SK-N-DZ (cell line): ENCODE measurements around the gene SERPINH1.

Experiments used
- DNase-seq: peaks from one replicate; pipeline ENCODE4 v3.0.0-alpha.2; 2015; ENCODE audit warnings: low spot score

SERPINH1 gene

DNA sequence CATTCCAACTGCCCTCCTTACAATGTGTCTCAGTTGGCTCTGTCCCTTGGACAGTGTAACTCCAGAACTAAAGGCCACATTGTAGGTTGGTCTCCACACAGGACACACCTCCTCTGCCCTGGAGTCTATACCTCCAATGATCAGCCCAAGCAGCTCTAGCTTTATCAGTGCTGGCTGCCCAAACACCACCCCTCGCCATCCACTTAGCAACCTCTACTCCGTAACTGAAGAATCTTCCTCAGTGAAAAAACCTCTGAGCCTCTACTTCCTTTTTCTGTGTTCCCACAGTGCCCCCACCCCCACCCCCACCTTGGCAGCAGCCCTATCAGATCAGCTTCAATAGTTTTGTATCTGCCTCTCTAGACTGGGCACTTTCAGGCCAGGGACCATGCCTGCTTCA is 33.4 kb downstream of the SERPINH1 start:
- DNase-seq, result no peak

DNA sequence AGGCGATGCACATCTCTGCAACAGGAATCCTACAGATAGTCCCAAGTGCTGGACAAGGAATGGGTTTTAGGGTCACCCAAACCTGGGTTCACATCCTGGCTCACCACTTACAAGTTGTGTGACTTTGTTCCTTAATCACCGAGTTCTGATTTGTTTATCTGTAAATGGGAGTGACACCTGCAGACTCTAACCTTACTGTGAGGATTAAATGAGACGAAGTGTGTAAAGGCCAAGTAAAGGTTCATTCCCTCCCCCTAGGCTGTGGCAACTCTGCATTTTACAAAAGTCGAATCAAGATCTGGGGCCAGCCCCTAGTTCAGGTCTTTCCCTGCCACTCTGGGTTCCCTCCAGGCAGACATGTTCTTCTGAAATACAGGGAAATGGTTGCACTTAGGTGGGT is 34.9 kb downstream of the SERPINH1 start:
- DNase-seq, result no peak

DNA sequence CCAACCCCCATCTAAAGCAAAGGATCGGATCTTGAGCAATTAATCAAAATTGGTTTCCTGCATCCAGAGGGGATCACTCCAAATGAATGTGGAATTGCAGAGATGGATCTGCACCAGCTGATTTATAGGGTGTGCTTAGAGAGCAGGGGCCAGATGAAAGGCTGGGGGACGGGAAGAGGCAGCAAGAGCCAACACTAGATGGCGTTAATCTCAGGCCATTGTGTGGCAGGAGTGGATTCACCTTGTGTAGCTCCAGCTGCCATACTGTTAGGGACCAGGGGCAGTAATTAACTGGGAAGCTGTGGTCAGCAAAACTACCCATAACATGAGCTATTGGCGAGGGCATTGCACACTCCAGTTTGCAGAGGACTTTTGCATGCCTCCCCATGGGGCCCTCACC is 35.6 kb downstream of the SERPINH1 start:
- peak; percentile 64 for DNase-seq

DNA sequence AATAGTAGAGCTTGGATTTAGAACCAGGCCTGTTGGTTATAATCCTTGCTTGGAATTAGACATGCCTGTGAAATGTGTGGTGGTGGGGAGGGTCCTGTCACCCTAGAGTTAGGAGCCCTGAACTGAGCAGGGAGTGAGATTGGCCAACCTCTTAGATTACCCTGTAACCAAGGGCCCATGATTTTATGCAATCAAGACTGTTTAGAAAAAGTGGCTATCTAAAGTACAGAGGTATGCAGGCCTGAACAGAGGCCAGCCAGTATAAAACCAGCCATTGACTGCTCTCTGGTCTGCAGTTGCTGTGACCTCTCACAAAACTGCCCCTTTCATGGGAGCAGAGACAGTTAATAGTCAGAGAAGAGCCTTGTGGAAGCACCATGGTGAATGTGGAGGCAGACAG is 36.2 kb downstream of the SERPINH1 start:
- DNase-seq, result no peak

DNA sequence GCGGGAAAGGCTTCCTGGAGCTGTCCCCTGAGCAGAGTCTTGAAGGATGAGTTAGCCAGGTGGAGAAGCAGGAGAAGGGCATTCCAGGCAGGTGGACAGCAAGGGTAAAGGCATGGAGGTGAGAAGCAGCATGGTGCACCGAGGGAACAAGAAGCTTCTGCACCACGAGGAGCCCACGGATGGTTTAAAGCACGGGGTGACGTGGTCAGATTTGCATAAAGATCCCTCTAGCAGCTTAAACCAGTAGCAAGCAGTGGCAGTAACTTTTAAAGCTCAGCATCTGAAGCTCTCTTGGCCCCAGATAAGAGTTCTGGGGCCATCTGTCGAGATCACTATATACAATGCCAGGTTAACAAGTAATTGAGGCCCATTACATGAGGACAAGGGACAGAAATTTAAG is 36.8 kb downstream of the SERPINH1 start:
- no peak for DNase-seq

DNA sequence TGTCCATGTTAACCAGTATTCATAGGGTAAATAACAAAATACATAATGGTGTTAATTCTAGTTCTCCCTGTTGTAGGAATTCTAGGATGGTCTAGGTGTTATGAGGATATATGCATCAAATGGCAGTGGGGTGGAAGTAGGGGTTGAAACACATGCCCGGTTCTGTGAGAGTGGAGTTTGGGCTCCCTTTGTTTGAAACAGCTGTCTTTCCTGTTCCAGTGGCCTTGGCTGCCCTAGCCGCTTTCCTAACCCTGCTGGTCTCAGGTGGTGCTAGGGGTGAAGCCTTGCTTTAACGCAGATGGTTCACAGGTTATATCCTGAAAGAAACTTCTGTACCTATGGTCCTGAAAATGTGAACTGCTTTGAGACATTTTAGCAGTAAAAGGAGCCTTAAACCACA is 38.3 kb downstream of the SERPINH1 start:
- no peak for DNase-seq

DNA sequence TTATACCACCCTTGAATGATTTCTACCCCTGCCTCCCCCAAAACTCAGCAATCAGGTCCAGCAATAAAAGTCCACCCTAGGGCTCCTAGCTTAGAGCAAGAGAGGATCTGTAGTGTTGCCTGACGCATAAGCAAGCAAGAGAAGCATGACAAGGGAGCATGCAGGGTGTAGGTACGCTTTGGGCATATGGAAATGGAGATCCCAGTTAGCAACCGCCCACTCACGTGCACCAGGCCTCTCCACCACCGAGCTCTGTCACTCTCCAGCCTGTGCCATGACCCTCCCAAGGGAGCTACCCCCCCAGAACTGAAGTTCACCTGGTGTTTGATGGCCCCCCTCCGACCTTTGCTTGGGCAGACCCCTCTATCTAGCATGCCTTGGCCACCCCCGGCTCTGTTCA is 39.4 kb downstream of the SERPINH1 start:
- no peak for DNase-seq

DNA sequence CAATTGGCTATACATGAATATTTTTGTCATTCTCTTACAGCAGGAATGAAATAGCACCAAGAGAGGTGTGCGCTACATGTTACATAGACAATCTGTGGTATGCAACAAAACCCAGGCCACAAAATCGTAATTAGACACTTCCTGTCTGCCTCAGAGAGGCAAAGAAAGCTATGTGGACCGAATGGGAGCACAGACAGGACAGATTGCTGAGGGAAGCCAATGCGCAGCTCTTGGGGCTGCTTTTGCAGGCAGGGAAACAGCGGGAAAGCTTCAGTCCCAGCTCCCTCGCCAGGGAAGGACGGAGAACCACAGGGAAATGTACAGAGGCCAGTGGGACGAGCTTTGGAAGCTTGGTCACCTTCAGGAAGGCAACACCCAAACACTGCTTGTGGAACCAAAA is 40.9 kb downstream of the SERPINH1 start:
- no peak for DNase-seq

DNA sequence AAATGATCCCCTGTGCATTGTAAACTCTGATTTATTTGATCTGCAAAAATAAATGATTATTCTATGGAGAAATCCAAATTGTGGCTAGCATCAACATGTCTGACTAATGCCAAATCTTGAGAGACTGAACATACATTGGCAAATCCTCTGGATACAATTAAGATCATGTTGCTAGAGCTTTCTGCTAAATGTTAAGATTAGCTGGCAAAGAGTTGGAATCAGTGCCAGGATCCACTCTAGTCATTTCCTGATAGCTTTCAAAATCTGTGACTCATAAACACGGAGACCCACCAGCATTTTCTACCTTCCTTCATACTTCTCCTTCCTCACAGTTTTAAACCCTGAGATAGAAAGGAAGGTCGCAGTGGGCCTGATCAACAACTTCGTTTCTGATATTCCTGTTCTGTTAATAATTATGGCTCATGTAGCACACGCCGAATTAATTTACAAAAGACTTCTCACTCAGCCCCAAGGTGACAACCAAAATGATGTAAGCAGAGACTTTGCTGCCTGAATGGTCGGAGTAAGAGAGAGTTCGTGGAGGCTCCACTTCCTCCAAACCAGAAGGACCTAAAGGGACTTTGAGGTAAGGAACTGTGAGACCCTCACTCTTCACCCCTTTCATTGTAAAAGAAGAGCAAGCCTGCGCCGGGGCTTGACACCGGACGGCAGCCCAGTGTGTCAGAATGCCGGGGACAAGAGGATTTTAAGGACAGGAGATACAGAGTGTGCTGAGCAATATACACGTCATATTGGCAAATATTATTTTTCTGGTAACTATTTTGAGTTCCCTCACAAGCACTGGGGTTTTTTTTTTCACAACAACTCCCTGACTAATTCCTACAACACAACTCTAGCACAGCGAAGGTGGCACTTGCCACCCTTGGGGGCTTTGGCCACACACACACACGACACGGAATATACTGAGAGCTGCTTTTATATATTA is 42.0 kb downstream of the SERPINH1 start:
- no peak for DNase-seq

DNA sequence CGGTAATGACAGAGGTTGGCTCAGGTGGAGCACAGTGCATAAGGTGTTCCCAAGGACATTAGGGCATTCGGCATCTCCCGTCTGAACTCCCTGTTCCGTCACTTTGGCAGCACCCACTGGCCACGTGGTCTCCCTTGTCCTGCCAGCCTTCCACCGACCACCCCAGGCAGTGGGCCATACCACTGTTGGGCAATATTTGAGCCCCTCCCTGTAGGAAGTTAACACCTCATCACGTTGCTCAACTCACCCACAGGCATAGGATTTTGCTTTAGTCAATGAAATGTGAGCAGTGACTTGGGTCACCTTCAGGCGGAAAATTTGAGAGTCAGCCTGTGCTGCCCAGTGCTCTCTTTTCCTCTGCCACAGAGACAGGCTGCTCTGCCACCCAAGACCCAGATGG is 44.0 kb downstream of the SERPINH1 start:
- no peak for DNase-seq

DNA sequence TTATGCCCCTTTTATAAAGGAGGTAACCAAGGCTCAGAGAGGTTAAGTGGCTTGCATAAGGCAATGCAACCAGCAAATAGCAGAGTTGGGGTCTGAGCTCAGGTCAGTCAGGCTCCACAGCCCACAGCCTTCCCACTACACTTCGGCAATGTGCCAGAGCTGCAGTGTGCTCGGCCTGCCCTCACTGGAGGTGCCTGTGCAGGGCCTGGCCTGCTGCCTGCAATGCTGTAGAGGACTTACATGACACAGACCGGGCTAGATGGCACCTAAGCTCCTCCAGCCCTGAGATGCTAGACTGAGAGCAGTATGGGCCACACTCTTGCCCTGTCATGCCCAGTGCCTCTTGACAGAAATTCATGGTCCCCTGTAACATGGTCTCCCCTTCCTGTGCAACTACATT is 49.8 kb downstream of the SERPINH1 start:
- no peak for DNase-seq

DNA sequence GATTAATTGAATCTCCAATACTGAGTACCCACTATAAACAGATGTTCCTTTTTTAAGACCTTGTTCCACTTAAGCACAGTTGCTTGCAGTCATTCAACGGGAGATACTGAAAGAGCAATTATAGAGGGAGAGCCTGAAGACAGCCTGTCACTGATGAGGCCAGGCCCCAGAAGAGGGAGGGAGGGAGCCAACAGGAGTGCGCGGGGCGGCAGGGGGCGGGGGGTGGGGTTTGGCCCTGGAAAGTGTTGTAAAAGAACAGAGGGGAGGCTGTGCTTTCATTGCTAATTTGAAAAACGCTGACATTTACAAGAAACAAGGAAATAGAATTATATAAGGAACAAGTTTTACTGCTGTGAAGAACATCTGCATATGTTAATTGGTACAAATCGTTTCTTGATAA is 53.7 kb downstream of the SERPINH1 start:
- DNase-seq, result peak; percentile 36

DNA sequence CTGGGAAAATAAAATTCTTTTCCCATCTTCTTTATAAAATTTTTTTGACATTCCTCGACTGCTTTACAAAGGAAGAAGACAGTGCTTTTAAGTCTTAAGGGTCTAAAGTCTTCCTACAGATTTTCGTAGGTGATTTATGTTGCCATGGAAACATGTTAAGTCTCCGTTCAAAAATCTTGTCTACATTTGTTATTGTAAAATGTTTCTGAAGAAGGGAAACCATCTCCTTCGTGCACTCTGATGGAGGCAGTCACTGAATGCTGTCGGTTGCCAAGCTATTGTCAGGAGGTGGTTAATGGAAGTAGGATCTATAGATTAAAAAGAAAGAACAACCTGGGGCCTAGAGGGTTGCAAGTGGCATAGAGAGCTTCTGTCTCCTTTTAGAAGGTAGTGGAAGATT is 54.2 kb downstream of the SERPINH1 start:
- no peak for DNase-seq
